ENCODE results near the gene DIDO1.

GRCh38 chr20:62835931-62836861 is 90.1 kb downstream of the DIDO1 start:
- TF ChIP-seq POLR2A (IDR thresholded peaks at IDR 0.05) = no peak
- TF ChIP-seq, protein P1, sequence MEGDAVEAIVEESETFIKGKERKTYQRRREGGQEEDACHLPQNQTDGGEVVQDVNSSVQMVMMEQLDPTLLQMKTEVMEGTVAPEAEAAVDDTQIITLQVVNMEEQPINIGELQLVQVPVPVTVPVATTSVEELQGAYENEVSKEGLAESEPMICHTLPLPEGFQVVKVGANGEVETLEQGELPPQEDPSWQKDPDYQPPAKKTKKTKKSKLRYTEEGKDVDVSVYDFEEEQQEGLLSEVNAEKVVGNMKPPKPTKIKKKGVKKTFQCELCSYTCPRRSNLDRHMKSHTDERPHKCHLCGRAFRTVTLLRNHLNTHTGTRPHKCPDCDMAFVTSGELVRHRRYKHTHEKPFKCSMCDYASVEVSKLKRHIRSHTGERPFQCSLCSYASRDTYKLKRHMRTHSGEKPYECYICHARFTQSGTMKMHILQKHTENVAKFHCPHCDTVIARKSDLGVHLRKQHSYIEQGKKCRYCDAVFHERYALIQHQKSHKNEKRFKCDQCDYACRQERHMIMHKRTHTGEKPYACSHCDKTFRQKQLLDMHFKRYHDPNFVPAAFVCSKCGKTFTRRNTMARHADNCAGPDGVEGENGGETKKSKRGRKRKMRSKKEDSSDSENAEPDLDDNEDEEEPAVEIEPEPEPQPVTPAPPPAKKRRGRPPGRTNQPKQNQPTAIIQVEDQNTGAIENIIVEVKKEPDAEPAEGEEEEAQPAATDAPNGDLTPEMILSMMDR (IDR thresholded peaks at IDR 0.05) = no peak
- no peak for TF ChIP-seq POLR2AphosphoS5 (IDR thresholded peaks at IDR 0.05; ENCODE audit: insufficient read depth in 1 of 2, low read depth in 1 of 2)

All from vagina (tissue), 2 donors.